GM23338 (cell line): Measurements from ENCODE around the gene NUP214. TPM values are rescaled to one million over a fixed set of nuclear protein-coding genes. Genes with fewer than 3 reads are reported as not detected.

Experiments used
- CREB1 ChIP-seq: fragments of 250-450 bp; sonication (Bioruptor Pico); IDR thresholded peaks from 2 replicates; pipeline ENCODE4 v1.5.0; 2020; ENCODE audit warnings: low read depth, mild to moderate bottlenecking, moderate library complexity
- POLR2AphosphoS5 ChIP-seq: IDR thresholded peaks from 2 replicates; pipeline ENCODE4 v1.6.1; 2016; ENCODE audit warnings: antibody characterized with exemption, low read depth
- ZNF114 ChIP-seq: fragments of 250-450 bp; sonication (Bioruptor Pico); IDR thresholded peaks from 2 replicates; pipeline ENCODE4 v1.5.0; 2020; ENCODE audit warnings: mild to moderate bottlenecking, moderate library complexity
- polyA plus RNA-seq: library from polyadenylated mRNA; unstranded; fragments of >200 nt; fragmentation: Nextera tagmentation; extraction: Ambion mirVana; gene quantifications from 2 replicates; pipeline ENCODE4 v1.2.1, GENCODE V29; 2016
- total RNA-seq: library from RNA; depleted of rRNA; stranded (reverse); fragments of >200 nt; shearing (Covaris generic); gene quantifications from 2 replicates; pipeline ENCODE4 v1.2.3, GENCODE V29; 2014
- TF ChIP-seq, protein P1 (sequence below): fragments of 250-450 bp; sonication (Bioruptor Pico); IDR thresholded peaks from 2 replicates; pipeline ENCODE4 v1.5.0; 2020; ENCODE audit warnings: mild to moderate bottlenecking, moderate library complexity
- TF ChIP-seq, protein P2 (sequence below): IDR thresholded peaks from one replicate; pipeline ENCODE4 v1.6.1; 2018; ENCODE audit warnings: antibody characterized with exemption; ENCODE audit not compliant: unreplicated experiment
- TF ChIP-seq, protein P3 (sequence below), 2 experiments: fragments of 200-600 bp in 1 of 2; sonication (generic) in 1 of 2; conservative IDR thresholded peaks; 2 replicates each; pipeline versions ENCODE4 v1.5.1 to v1.6.1; 2016 to 2017; ENCODE audit warnings: antibody characterized with exemption in 2 of 2, low read depth in 2 of 2, mild to moderate bottlenecking in 2 of 2, moderate library complexity in 1 of 2

NUP214 gene
- total and polyA plus RNA-seq, 2 experiments from 2014 or later: 36.0 to 57.0 TPM

DNA sequence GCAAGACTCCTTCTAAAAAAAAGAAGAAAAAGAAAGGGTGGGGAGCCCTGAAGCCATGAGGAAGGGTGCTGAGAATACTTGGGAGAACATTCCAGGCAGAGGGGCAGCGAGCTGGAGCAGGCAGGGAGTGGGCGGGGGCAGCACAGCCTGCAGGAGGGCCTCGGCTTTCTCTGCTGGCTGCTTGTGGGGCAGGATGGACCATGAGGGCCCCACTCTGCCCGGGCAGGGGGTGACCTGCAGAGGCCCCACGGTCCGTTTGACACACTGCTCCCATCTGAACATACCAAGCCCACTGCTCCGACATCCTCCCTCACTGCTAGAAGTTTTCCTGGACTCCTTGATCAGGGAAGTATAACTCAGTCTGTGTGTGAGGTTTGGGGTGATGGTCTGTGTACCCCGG, 11.7 kb upstream of the NUP214 start (continued):
- TF ChIP-seq, protein P1, sequence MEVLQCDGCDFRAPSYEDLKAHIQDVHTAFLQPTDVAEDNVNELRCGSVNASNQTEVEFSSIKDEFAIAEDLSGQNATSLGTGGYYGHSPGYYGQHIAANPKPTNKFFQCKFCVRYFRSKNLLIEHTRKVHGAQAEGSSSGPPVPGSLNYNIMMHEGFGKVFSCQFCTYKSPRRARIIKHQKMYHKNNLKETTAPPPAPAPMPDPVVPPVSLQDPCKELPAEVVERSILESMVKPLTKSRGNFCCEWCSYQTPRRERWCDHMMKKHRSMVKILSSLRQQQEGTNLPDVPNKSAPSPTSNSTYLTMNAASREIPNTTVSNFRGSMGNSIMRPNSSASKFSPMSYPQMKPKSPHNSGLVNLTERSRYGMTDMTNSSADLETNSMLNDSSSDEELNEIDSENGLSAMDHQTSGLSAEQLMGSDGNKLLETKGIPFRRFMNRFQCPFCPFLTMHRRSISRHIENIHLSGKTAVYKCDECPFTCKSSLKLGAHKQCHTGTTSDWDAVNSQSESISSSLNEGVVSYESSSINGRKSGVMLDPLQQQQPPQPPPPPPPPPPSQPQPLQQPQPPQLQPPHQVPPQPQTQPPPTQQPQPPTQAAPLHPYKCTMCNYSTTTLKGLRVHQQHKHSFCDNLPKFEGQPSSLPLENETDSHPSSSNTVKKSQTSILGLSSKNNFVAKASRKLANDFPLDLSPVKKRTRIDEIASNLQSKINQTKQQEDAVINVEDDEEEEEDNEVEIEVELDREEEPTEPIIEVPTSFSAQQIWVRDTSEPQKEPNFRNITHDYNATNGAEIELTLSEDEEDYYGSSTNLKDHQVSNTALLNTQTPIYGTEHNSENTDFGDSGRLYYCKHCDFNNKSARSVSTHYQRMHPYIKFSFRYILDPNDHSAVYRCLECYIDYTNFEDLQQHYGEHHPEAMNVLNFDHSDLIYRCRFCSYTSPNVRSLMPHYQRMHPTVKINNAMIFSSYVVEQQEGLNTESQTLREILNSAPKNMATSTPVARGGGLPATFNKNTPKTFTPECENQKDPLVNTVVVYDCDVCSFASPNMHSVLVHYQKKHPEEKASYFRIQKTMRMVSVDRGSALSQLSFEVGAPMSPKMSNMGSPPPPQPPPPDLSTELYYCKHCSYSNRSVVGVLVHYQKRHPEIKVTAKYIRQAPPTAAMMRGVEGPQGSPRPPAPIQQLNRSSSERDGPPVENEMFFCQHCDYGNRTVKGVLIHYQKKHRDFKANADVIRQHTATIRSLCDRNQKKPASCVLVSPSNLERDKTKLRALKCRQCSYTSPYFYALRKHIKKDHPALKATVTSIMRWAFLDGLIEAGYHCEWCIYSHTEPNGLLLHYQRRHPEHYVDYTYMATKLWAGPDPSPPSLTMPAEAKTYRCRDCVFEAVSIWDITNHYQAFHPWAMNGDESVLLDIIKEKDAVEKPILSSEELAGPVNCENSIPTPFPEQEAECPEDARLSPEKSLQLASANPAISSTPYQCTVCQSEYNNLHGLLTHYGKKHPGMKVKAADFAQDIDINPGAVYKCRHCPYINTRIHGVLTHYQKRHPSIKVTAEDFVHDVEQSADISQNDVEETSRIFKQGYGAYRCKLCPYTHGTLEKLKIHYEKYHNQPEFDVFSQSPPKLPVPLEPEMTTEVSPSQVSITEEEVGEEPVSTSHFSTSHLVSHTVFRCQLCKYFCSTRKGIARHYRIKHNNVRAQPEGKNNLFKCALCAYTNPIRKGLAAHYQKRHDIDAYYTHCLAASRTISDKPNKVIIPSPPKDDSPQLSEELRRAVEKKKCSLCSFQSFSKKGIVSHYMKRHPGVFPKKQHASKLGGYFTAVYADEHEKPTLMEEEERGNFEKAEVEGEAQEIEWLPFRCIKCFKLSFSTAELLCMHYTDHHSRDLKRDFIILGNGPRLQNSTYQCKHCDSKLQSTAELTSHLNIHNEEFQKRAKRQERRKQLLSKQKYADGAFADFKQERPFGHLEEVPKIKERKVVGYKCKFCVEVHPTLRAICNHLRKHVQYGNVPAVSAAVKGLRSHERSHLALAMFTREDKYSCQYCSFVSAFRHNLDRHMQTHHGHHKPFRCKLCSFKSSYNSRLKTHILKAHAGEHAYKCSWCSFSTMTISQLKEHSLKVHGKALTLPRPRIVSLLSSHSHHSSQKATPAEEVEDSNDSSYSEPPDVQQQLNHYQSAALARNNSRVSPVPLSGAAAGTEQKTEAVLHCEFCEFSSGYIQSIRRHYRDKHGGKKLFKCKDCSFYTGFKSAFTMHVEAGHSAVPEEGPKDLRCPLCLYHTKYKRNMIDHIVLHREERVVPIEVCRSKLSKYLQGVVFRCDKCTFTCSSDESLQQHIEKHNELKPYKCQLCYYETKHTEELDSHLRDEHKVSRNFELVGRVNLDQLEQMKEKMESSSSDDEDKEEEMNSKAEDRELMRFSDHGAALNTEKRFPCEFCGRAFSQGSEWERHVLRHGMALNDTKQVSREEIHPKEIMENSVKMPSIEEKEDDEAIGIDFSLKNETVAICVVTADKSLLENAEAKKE (CRISPR knock-in tag): no peak
- TF ChIP-seq, protein P2, sequence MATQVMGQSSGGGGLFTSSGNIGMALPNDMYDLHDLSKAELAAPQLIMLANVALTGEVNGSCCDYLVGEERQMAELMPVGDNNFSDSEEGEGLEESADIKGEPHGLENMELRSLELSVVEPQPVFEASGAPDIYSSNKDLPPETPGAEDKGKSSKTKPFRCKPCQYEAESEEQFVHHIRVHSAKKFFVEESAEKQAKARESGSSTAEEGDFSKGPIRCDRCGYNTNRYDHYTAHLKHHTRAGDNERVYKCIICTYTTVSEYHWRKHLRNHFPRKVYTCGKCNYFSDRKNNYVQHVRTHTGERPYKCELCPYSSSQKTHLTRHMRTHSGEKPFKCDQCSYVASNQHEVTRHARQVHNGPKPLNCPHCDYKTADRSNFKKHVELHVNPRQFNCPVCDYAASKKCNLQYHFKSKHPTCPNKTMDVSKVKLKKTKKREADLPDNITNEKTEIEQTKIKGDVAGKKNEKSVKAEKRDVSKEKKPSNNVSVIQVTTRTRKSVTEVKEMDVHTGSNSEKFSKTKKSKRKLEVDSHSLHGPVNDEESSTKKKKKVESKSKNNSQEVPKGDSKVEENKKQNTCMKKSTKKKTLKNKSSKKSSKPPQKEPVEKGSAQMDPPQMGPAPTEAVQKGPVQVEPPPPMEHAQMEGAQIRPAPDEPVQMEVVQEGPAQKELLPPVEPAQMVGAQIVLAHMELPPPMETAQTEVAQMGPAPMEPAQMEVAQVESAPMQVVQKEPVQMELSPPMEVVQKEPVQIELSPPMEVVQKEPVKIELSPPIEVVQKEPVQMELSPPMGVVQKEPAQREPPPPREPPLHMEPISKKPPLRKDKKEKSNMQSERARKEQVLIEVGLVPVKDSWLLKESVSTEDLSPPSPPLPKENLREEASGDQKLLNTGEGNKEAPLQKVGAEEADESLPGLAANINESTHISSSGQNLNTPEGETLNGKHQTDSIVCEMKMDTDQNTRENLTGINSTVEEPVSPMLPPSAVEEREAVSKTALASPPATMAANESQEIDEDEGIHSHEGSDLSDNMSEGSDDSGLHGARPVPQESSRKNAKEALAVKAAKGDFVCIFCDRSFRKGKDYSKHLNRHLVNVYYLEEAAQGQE: no peak
- no peak for TF ChIP-seq ZNF114 (CRISPR knock-in tag)
- TF ChIP-seq POLR2AphosphoS5: no peak
- TF ChIP-seq, protein P3, sequence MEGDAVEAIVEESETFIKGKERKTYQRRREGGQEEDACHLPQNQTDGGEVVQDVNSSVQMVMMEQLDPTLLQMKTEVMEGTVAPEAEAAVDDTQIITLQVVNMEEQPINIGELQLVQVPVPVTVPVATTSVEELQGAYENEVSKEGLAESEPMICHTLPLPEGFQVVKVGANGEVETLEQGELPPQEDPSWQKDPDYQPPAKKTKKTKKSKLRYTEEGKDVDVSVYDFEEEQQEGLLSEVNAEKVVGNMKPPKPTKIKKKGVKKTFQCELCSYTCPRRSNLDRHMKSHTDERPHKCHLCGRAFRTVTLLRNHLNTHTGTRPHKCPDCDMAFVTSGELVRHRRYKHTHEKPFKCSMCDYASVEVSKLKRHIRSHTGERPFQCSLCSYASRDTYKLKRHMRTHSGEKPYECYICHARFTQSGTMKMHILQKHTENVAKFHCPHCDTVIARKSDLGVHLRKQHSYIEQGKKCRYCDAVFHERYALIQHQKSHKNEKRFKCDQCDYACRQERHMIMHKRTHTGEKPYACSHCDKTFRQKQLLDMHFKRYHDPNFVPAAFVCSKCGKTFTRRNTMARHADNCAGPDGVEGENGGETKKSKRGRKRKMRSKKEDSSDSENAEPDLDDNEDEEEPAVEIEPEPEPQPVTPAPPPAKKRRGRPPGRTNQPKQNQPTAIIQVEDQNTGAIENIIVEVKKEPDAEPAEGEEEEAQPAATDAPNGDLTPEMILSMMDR (conservative IDR thresholded peaks at IDR 0.05; ENCODE audit: low read depth in 2 of 2): no peak
- TF ChIP-seq CREB1 (CRISPR knock-in tag): no peak
